HG03354 (cell line): ENCODE data around the gene SNX18.
"Not testable (repeated sequence)": the region's sequence is repeated elsewhere in the genome, so short reads cannot be mapped to it uniquely, and the experiment has no call there.

Source experiments
- ATAC-seq: cut with Tn5 transposase; IDR thresholded peaks from one replicate; pipeline ENCODE4 v1.9.1; 2021; ENCODE audit warnings: mild to moderate bottlenecking; ENCODE audit not compliant: unreplicated experiment, poor library complexity, severe bottlenecking

SNX18 gene

GRCh38 chr5:54536861-54537260 lies 19.3 kb downstream of the SNX18 start:
- not testable (repeated sequence) for ATAC-seq

DNA sequence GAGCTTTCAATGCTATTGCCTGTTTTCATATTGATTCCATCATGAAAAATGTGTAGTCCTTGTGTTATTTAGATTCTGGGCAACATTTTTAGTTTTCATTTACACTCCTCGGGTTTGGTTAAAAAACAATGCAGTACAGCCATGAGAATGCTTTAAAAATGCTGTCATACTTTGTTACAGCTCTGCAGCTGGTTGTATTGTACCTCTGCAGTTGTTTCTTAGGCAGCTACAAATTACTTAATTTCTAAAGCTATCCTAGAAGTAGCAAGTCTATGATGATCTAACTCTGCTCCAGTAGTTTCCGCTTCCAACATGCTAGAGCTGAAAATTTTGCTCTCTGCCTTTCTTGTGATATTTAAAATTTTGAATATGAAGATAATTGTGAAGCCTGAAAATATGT lies 20.2 kb downstream of the SNX18 start:
- ATAC-seq: no peak

- no peak for ATAC-seq
Measured at GRCh38 chr5:54538156-54538555, 20.6 kb downstream of the SNX18 start.

GRCh38 chr5:54539001-54539400 lies 21.4 kb downstream of the SNX18 start:
- no peak for ATAC-seq

- no peak for ATAC-seq
Measured at GRCh38 chr5:54540286-54540685, 22.7 kb downstream of the SNX18 start.

- ATAC-seq: no peak
Measured at GRCh38 chr5:54541823-54542783, 24.5 kb downstream of the SNX18 start.

- ATAC-seq: no peak
Measured at GRCh38 chr5:54544044-54544443, 26.5 kb downstream of the SNX18 start.

GRCh38 chr5:54545796-54546195 lies 28.2 kb downstream of the SNX18 start:
- no peak for ATAC-seq

GRCh38 chr5:54547711-54548250 lies 30.2 kb downstream of the SNX18 start:
- ATAC-seq: no peak

DNA sequence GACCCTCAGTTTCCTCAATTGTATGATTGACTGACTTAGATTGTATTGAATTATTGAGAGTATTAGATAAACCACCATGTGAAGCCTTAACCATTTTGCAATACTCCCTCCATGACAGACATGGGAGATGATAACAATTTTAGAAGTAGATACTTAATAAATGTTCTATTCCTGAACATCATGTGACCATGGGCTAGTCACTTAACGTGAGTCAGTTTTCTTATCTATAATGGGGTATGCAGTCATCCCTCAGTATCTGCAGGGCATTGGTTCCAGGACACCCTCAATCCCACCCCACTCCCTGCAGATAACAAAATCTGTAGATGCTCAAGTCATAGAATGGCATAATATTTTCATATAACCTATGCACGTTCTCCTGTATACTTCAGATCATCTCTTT lies 31.0 kb downstream of the SNX18 start:
- no peak for ATAC-seq

- no peak for ATAC-seq
Measured at GRCh38 chr5:54551292-54551691, 33.7 kb downstream of the SNX18 start.

GRCh38 chr5:54551926-54552325 lies 34.4 kb downstream of the SNX18 start:
- ATAC-seq: no peak

DNA sequence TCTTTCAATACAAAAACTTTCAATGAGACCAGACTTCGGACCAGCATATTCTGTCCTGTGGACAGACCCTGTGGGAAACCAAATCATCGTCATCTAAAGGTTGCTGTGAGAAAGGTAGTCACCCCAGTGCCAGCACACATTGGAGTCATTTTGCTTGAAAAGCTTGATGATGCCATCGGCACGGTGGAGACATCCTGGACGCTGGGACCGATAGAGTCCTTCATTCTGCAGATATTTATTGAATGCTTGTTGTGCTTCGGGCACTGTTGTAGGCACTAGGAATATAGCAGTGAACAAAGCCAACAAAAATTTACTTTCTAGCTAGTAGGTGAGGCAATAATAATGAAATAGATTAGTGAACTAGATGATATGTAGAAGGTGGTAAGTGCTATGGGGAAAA lies 34.9 kb downstream of the SNX18 start:
- no peak for ATAC-seq

- ATAC-seq: no peak
Measured at GRCh38 chr5:54553659-54554207, 36.2 kb downstream of the SNX18 start.

- no peak for ATAC-seq
Measured at GRCh38 chr5:54556141-54556540, 38.6 kb downstream of the SNX18 start.

- ATAC-seq: no peak
Measured at GRCh38 chr5:54558362-54558761, 40.8 kb downstream of the SNX18 start.

DNA sequence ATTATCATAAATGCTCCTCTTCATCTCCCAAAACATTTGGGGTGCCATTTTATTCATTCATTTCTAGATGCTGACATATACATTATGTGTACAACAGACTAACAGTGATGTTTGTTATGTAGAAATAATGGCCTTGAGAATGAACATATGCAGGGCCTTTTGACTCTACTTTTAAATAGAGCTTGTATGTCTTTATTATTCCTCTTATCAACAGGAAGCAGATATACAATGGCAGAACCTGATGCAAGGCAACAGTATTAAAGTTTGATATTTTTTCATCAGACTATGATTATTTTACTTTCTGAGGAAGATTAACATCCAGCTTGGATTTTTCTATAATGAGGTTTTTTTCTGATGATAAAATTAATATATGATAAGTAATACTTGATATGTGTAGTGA lies 44.1 kb downstream of the SNX18 start:
- ATAC-seq: no peak

DNA sequence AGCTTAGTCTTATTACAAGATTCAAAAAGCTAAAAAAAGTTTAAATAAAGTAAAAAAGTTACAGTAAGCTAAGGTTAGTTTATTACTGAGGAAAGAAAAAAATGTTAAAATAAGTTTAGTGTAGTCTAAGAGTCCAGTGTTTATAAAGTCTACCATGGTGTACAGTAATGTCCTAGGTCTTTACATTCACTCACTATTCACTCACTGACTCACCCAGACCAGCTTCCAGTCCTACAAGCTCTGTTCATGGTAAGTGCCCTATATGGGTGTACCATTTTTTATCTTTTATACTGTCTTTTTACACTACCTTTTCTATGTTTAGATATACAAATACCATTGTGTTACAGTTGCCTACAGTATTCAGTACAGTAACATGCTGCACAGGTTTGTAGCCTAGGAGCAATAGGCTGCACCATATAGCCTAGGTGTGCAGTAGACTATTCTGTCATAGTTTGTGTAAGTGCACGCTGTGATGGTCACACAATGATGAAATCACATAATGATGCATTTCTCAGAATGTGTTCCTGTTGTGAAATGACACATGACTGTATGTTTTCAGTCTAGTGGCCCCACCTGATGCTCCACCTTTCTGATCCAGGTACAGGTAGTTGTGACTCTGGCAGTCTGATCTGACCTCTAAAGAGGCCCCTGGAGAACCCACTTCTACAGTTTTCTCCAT lies 45.7 kb downstream of the SNX18 start:
- no peak for ATAC-seq

- ATAC-seq: no peak
Measured at GRCh38 chr5:54567996-54568395, 50.4 kb downstream of the SNX18 start.

DNA sequence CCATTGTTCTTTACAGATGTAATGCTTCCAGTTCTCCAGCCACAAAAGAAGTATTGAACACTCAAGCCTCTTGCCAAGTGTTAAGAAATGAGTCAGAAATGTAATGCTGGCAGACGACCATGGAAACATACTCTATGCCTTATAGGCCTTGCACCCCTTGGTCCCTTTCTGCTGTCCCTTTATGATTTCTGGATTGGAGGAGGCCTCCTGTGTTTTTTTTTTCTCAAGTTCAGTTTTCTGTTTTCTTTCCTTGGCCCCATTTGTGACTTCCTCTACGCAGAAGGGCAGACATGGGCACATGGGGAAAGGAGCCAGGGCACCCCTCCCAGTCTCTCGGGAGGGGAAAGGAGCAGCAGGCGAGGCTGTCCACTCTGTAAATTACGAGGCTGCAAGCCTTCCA lies 53.4 kb downstream of the SNX18 start:
- ATAC-seq: no peak

- ATAC-seq: no peak
Measured at GRCh38 chr5:54571462-54571861, 53.9 kb downstream of the SNX18 start.
